ENCODE results near the gene SLC35F3. TPM values are rescaled to one million over a fixed set of nuclear protein-coding genes. Genes with fewer than 3 reads are reported as not detected.

The SLC35F3 gene
- total and polyA plus RNA-seq, 9 of the 15 experiments (the other 6 are each of a cell fraction or from before 2014, with no cell fraction given): 0.04 to 0.07 (median 0.04) TPM; not detected in 6

DNA sequence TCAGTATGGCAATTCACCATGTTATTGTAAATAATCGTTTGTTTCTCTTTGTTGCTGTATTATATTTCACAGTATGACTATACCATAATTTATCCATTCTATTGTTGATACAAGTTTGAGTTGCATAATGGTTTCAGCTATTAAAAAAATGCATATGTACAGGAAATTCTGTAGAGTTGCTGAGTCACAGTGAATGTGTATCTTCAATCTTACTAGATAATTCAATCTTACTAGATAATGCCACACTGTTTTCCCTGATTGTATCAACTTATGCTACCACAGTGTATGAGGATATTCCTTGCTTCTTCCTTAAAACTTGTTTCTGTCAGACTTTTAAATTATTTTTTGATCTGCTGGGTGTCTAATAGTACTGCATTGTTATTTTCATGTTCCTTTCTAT is 465.3 kb downstream of the SLC35F3 start (continued):
- no peak for TF ChIP-seq SMAD2 (IDR thresholded peaks at IDR 0.05; ENCODE audit: low read depth, low read length)
- TF ChIP-seq SRSF7 (optimal IDR thresholded peaks at IDR 0.05; ENCODE audit: low read depth, low read length): no peak
- peak; percentile 34; the same call in 1 of the 2 replicates for TF ChIP-seq FOXJ2 (tag; IDR thresholded peaks at IDR 0.05)
- TF ChIP-seq CEBPB (tag; IDR thresholded peaks at IDR 0.05): peak; percentile 53; the same call in 1 of the 2 replicates
- TF ChIP-seq ZNF232 (CRISPR knock-in tag; IDR thresholded peaks at IDR 0.05): no peak
- no peak for TF ChIP-seq ARID3B (CRISPR knock-in tag; IDR thresholded peaks at IDR 0.05; ENCODE audit: borderline replicate concordance)
- no peak for TF ChIP-seq ELF4 (CRISPR knock-in tag; IDR thresholded peaks at IDR 0.05)
- no peak for TF ChIP-seq NR3C1 (CRISPR knock-in tag; IDR thresholded peaks at IDR 0.05)
- TF ChIP-seq HDAC2 (IDR thresholded peaks at IDR 0.05): peak; percentile 68
- TF ChIP-seq, protein P1, sequence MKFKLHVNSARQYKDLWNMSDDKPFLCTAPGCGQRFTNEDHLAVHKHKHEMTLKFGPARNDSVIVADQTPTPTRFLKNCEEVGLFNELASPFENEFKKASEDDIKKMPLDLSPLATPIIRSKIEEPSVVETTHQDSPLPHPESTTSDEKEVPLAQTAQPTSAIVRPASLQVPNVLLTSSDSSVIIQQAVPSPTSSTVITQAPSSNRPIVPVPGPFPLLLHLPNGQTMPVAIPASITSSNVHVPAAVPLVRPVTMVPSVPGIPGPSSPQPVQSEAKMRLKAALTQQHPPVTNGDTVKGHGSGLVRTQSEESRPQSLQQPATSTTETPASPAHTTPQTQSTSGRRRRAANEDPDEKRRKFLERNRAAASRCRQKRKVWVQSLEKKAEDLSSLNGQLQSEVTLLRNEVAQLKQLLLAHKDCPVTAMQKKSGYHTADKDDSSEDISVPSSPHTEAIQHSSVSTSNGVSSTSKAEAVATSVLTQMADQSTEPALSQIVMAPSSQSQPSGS (CRISPR knock-in tag; IDR thresholded peaks at IDR 0.05): no peak
- peak; percentile 25 for TF ChIP-seq NCOR1 (IDR thresholded peaks at IDR 0.05)
- TF ChIP-seq ZNF175 (CRISPR knock-in tag; IDR thresholded peaks at IDR 0.05; ENCODE audit: low read depth): no peak
- TF ChIP-seq SAP30 (IDR thresholded peaks at IDR 0.05; ENCODE audit: borderline replicate concordance, insufficient read depth, low read depth, low read length, poor library complexity, severe bottlenecking): no peak
- TF ChIP-seq C11orf30 (IDR thresholded peaks at IDR 0.05; ENCODE audit: low read depth): peak; percentile 92
- no peak for TF ChIP-seq KAT7 (CRISPR knock-in tag; IDR thresholded peaks at IDR 0.05; ENCODE audit: borderline replicate concordance)
- no peak for TF ChIP-seq ZEB2 (IDR thresholded peaks at IDR 0.05)
- no peak for TF ChIP-seq BCOR (IDR thresholded peaks at IDR 0.05)
- peak; percentile 75; the same call in 1 of the 2 replicates for TF ChIP-seq SOX6 (IDR thresholded peaks at IDR 0.05)
- TF ChIP-seq, protein P2, sequence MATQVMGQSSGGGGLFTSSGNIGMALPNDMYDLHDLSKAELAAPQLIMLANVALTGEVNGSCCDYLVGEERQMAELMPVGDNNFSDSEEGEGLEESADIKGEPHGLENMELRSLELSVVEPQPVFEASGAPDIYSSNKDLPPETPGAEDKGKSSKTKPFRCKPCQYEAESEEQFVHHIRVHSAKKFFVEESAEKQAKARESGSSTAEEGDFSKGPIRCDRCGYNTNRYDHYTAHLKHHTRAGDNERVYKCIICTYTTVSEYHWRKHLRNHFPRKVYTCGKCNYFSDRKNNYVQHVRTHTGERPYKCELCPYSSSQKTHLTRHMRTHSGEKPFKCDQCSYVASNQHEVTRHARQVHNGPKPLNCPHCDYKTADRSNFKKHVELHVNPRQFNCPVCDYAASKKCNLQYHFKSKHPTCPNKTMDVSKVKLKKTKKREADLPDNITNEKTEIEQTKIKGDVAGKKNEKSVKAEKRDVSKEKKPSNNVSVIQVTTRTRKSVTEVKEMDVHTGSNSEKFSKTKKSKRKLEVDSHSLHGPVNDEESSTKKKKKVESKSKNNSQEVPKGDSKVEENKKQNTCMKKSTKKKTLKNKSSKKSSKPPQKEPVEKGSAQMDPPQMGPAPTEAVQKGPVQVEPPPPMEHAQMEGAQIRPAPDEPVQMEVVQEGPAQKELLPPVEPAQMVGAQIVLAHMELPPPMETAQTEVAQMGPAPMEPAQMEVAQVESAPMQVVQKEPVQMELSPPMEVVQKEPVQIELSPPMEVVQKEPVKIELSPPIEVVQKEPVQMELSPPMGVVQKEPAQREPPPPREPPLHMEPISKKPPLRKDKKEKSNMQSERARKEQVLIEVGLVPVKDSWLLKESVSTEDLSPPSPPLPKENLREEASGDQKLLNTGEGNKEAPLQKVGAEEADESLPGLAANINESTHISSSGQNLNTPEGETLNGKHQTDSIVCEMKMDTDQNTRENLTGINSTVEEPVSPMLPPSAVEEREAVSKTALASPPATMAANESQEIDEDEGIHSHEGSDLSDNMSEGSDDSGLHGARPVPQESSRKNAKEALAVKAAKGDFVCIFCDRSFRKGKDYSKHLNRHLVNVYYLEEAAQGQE (IDR thresholded peaks at IDR 0.05; ENCODE audit: borderline replicate concordance): no peak
- TF ChIP-seq, protein P2 (CRISPR knock-in tag; IDR thresholded peaks at IDR 0.05; ENCODE audit: low read depth): no peak
- TF ChIP-seq HDAC6 (IDR thresholded peaks at IDR 0.05; ENCODE audit: low read depth, low read length): no peak

All from K562 (cell line).